ENCODE measurements around the gene DLGAP1.

DNA sequence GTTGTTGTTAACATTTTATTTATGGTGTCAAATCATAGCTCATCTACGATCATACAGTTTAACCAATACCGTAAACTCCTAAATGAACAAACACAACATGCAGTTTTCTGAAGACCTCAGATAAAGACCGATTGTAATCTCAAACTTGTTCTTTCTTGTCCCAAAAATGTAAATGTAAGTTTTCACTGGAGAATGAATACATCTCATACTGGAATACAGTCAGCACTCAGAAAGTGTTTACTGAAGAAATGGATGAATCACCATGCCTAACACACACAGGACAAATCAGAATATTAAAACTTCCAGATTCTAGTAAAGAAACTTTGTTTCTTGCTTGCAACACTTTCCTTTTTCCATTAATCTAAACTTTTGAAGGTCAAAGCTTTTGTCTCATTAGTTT, 380.5 kb downstream of the DLGAP1 start:
- TF ChIP-seq POLR2AphosphoS5 (IDR thresholded peaks at IDR 0.05; ENCODE audit: low read depth, low read length) (no peak), TAF1 (CRISPR knock-in tag; IDR thresholded peaks at IDR 0.05) (no peak)

All from HepG2 (cell line).